Activated T-cell treated with anti-CD3 and anti-CD28 coated beads, Interleukin-2, amount 50 U/mL, for 4 hours (primary cell): Measurements from ENCODE around the gene HAS3. TPM values are rescaled to one million over a fixed set of nuclear protein-coding genes. Genes with fewer than 3 reads are reported as not detected.
A peak's percentile ranks its signal among the peaks of the same experiment; 100 is the strongest.
"Not testable (repeated sequence)": the region's sequence is repeated elsewhere in the genome, so short reads cannot be mapped to it uniquely, and the experiment has no call there.

Experiments used
- ATAC-seq, 2 donors: fragments of 200-7000 bp; cut with Tn5 transposase; one replicate each; pipeline ENCODE4 v1.10.0; 2021
- DNase-seq: peaks from one replicate; pipeline ENCODE4 v3.0.0-alpha.2; 2020
- H3K27me3 Mint-ChIP-seq: one replicate; pipeline ENCODE4 v1.8.0; 2021; ENCODE audit warnings: low read depth, mixed read lengths
- H3K36me3 Mint-ChIP-seq: one replicate; pipeline ENCODE4 v1.8.0; 2022; ENCODE audit warnings: mixed read lengths; ENCODE audit not compliant: insufficient read depth
- H3K4me1 Mint-ChIP-seq: one replicate; pipeline ENCODE4 v1.8.0; 2021; ENCODE audit warnings: low read depth, mixed read lengths
- H3K4me3 Mint-ChIP-seq: one replicate; pipeline ENCODE4 v1.8.0; 2021; ENCODE audit warnings: mild to moderate bottlenecking, moderate library complexity, mixed read lengths
- H3K9me3 Mint-ChIP-seq: one replicate; pipeline ENCODE4 v1.8.0; 2021; ENCODE audit warnings: mixed read lengths
- total RNA-seq, 3 donors: library from RNA; stranded (reverse); gene quantifications; one replicate each; pipeline ENCODE4 v1.2.1, GENCODE V29; 2021

The HAS3 gene
- total RNA-seq, 3 donors from 2014 or later: 0.58 to 1.7 (median 1.3) TPM

GRCh38 chr16:69138608-69139007, 33.2 kb downstream of the HAS3 start:
- Mint-ChIP-seq H3K4me3 (no peak overlapping the region), H3K4me1 (peaks cover 20% of the 10 kb centered on the region), H3K36me3 (peaks cover 56% of the 10 kb centered on the region), H3K9me3 (no peaks in the 10 kb centered on the region), H3K27me3 (no peaks in the 10 kb centered on the region)
- no peak for ATAC-seq
- no peak for DNase-seq

- DNase-seq, H3K9me3 Mint-ChIP-seq, ATAC-seq, H3K4me3 Mint-ChIP-seq, H3K27me3 Mint-ChIP-seq: not testable (repeated sequence)
- H3K4me1 Mint-ChIP-seq: peaks cover 12% of the 10 kb centered on the region
- H3K36me3 Mint-ChIP-seq: peaks cover 51% of the 10 kb centered on the region
Measured at GRCh38 chr16:69139464-69139863, 34.0 kb downstream of the HAS3 start.

GRCh38 chr16:69141014-69141413, 35.6 kb downstream of the HAS3 start:
- DNase-seq: no peak
- peaks cover 6% of the 10 kb centered on the region for H3K4me1 Mint-ChIP-seq
- peaks cover 54% of the 10 kb centered on the region for H3K36me3 Mint-ChIP-seq

GRCh38 chr16:69141936-69142335, 36.5 kb downstream of the HAS3 start:
- no peaks in the 10 kb centered on the region for H3K9me3 Mint-ChIP-seq
- no peaks in the 10 kb centered on the region for H3K27me3 Mint-ChIP-seq
- H3K36me3 Mint-ChIP-seq: peaks cover 59% of the 10 kb centered on the region
- no peak for DNase-seq
- peaks cover 3% of the 10 kb centered on the region for H3K4me1 Mint-ChIP-seq
- no peak overlapping the region for H3K4me3 Mint-ChIP-seq
- no peak for ATAC-seq

More at GRCh38 chr16:69141014-69141413, 35.6 kb downstream of the HAS3 start:
- no peaks in the 10 kb centered on the region for H3K27me3 Mint-ChIP-seq
- no peaks in the 10 kb centered on the region for H3K9me3 Mint-ChIP-seq
- no peak overlapping the region for H3K4me3 Mint-ChIP-seq
- ATAC-seq: no peak

- Mint-ChIP-seq H3K9me3 (no peaks in the 10 kb centered on the region), H3K36me3 (peaks cover 53% of the 10 kb centered on the region), H3K4me3 (no peak overlapping the region)
Measured at GRCh38 chr16:69143116-69143515, 37.7 kb downstream of the HAS3 start.

GRCh38 chr16:69145658-69146057, 40.2 kb downstream of the HAS3 start:
- H3K27me3 Mint-ChIP-seq: no peaks in the 10 kb centered on the region
- no peak overlapping the region for H3K4me3 Mint-ChIP-seq
- ATAC-seq (no peak), DNase-seq (no peak)
- H3K9me3 Mint-ChIP-seq: no peaks in the 10 kb centered on the region
- H3K4me1 Mint-ChIP-seq: peaks cover 3% of the 10 kb centered on the region
- H3K36me3 Mint-ChIP-seq: peaks cover 40% of the 10 kb centered on the region

More at GRCh38 chr16:69143116-69143515, 37.7 kb downstream of the HAS3 start:
- ATAC-seq (no peak), DNase-seq (no peak)
- Mint-ChIP-seq H3K27me3 (no peaks in the 10 kb centered on the region), H3K4me1 (peaks cover 3% of the 10 kb centered on the region)

GRCh38 chr16:69149621-69150020, 44.2 kb downstream of the HAS3 start:
- not testable (repeated sequence) for H3K4me3 Mint-ChIP-seq, H3K4me1 Mint-ChIP-seq, DNase-seq, ATAC-seq, H3K9me3 Mint-ChIP-seq, H3K27me3 Mint-ChIP-seq
- peaks cover 34% of the 10 kb centered on the region for H3K36me3 Mint-ChIP-seq

- H3K27me3 Mint-ChIP-seq: no peaks in the 10 kb centered on the region
- peaks cover 3% of the 10 kb centered on the region for H3K4me1 Mint-ChIP-seq
- DNase-seq (peak; percentile 32), ATAC-seq (peak; percentile 56 to 70)
- no peaks in the 10 kb centered on the region for H3K9me3 Mint-ChIP-seq
- no peak overlapping the region for H3K4me3 Mint-ChIP-seq
- peaks cover 36% of the 10 kb centered on the region for H3K36me3 Mint-ChIP-seq
Measured at GRCh38 chr16:69150146-69150865, 44.9 kb downstream of the HAS3 start.

GRCh38 chr16:69157196-69157595, 51.7 kb downstream of the HAS3 start:
- no peak for DNase-seq
- Mint-ChIP-seq H3K36me3 (peaks cover 57% of the 10 kb centered on the region), H3K4me3 (peak overlapping the region; percentile 7), H3K27me3 (no peaks in the 10 kb centered on the region), H3K4me1 (peaks cover 18% of the 10 kb centered on the region), H3K9me3 (no peaks in the 10 kb centered on the region)
- no peak for ATAC-seq

GRCh38 chr16:69160192-69160591, 54.7 kb downstream of the HAS3 start:
- Mint-ChIP-seq H3K36me3 (peaks cover 58% of the 10 kb centered on the region), H3K27me3 (no peaks in the 10 kb centered on the region), H3K4me3 (no peak overlapping the region), H3K4me1 (peaks cover 32% of the 10 kb centered on the region), H3K9me3 (no peaks in the 10 kb centered on the region)
- no peak for DNase-seq
- no peak for ATAC-seq

- ATAC-seq: no peak
- H3K4me1 Mint-ChIP-seq: peaks cover 41% of the 10 kb centered on the region
- DNase-seq: no peak
- no peaks in the 10 kb centered on the region for H3K27me3 Mint-ChIP-seq
- H3K36me3 Mint-ChIP-seq: peaks cover 59% of the 10 kb centered on the region
- no peaks in the 10 kb centered on the region for H3K9me3 Mint-ChIP-seq
- H3K4me3 Mint-ChIP-seq: peak overlapping the region; percentile 73
Measured at GRCh38 chr16:69165584-69165983, 60.1 kb downstream of the HAS3 start.

- H3K4me3 Mint-ChIP-seq: peak overlapping the region; percentile 73
- DNase-seq (peak; percentile 69), ATAC-seq (peak; percentile 92 to 93)
- no peaks in the 10 kb centered on the region for H3K9me3 Mint-ChIP-seq
- H3K4me1 Mint-ChIP-seq: peaks cover 45% of the 10 kb centered on the region
- H3K27me3 Mint-ChIP-seq: no peaks in the 10 kb centered on the region
- peaks cover 51% of the 10 kb centered on the region for H3K36me3 Mint-ChIP-seq
Measured at GRCh38 chr16:69166221-69166833, 60.9 kb downstream of the HAS3 start.

GRCh38 chr16:69166946-69167930, 61.8 kb downstream of the HAS3 start:
- ATAC-seq (no peak), DNase-seq (no peak)
- H3K4me1 Mint-ChIP-seq: peaks cover 50% of the 10 kb centered on the region
- H3K27me3 Mint-ChIP-seq: no peaks in the 10 kb centered on the region
- peak overlapping the region; percentile 73 for H3K4me3 Mint-ChIP-seq
- no peaks in the 10 kb centered on the region for H3K9me3 Mint-ChIP-seq
- peaks cover 52% of the 10 kb centered on the region for H3K36me3 Mint-ChIP-seq
